HG02884 (cell line): Measurements from ENCODE around the gene OGA.

Source experiments
- ATAC-seq: cut with Tn5 transposase; IDR thresholded peaks from one replicate; pipeline ENCODE4 v1.9.1; 2021; ENCODE audit warnings: mild to moderate bottlenecking, moderate library complexity; ENCODE audit not compliant: unreplicated experiment

Gene OGA

GRCh38 chr10:101776161-101776817 lies 42.0 kb downstream of the OGA start:
- ATAC-seq: no peak

GRCh38 chr10:101775273-101776160 lies 42.7 kb downstream of the OGA start, which contains the start of gene FGF8:
FGF8 (minus strand) TSS chr10:101776114; CDS start chr10:101775900, 214 bp downstream.
- ATAC-seq: no peak

GRCh38 chr10:101774589-101775272 lies 43.5 kb downstream of the OGA start:
- ATAC-seq: no peak

GRCh38 chr10:101773923-101774588 lies 44.2 kb downstream of the OGA start:
- ATAC-seq: no peak

- no peak for ATAC-seq
These were observed 45.1 kb downstream of the OGA start for GRCh38 chr10:101772895-101773761.

- ATAC-seq: no peak
These were observed 46.0 kb downstream of the OGA start for GRCh38 chr10:101772017-101772894.

- no peak for ATAC-seq
These were observed 46.9 kb downstream of the OGA start for GRCh38 chr10:101771380-101771779.

GRCh38 chr10:101770331-101771215 lies 47.7 kb downstream of the OGA start:
- ATAC-seq: no peak

- no peak for ATAC-seq
These were observed 48.6 kb downstream of the OGA start for GRCh38 chr10:101769541-101770180.

- ATAC-seq: no peak
These were observed 49.5 kb downstream of the OGA start for GRCh38 chr10:101768791-101769170.

- no peak for ATAC-seq
These were observed 50.1 kb downstream of the OGA start for GRCh38 chr10:101767966-101768790.

- no peak for ATAC-seq
These were observed 50.7 kb downstream of the OGA start for GRCh38 chr10:101767600-101767945.

GRCh38 chr10:101766753-101767599 lies 51.3 kb downstream of the OGA start:
- no peak for ATAC-seq

GRCh38 chr10:101766306-101766705 lies 51.9 kb downstream of the OGA start:
- ATAC-seq: no peak

GRCh38 chr10:101763141-101763846 lies 55.0 kb downstream of the OGA start:
- no peak for ATAC-seq
